Uterus (tissue), 2 donors: ENCODE measurements around the gene GOLGA8O.
"Not testable (repeated sequence)": the region's sequence is repeated elsewhere in the genome, so short reads cannot be mapped to it uniquely, and the experiment has no call there.

Experiments used
- POLR2A ChIP-seq, 2 donors: fragments of 450-650 bp; IDR thresholded peaks; one replicate each; pipeline ENCODE4 v1.6.1; 2016; ENCODE audit warnings: antibody characterized with exemption in 2 of 2, mild to moderate bottlenecking in 1 of 2, moderate library complexity in 1 of 2
- TF ChIP-seq, protein P1 (sequence below), 4 experiments: fragments of 200-600 bp in 2 of 4; fragments of 450-650 bp in 2 of 4; sonication (generic) in 2 of 4; IDR thresholded peaks; one replicate each; pipeline ENCODE4 v1.5.1; 2016 to 2019; ENCODE audit warnings: antibody characterized with exemption in 4 of 4, mild to moderate bottlenecking in 2 of 4, moderate library complexity in 1 of 4

DNA sequence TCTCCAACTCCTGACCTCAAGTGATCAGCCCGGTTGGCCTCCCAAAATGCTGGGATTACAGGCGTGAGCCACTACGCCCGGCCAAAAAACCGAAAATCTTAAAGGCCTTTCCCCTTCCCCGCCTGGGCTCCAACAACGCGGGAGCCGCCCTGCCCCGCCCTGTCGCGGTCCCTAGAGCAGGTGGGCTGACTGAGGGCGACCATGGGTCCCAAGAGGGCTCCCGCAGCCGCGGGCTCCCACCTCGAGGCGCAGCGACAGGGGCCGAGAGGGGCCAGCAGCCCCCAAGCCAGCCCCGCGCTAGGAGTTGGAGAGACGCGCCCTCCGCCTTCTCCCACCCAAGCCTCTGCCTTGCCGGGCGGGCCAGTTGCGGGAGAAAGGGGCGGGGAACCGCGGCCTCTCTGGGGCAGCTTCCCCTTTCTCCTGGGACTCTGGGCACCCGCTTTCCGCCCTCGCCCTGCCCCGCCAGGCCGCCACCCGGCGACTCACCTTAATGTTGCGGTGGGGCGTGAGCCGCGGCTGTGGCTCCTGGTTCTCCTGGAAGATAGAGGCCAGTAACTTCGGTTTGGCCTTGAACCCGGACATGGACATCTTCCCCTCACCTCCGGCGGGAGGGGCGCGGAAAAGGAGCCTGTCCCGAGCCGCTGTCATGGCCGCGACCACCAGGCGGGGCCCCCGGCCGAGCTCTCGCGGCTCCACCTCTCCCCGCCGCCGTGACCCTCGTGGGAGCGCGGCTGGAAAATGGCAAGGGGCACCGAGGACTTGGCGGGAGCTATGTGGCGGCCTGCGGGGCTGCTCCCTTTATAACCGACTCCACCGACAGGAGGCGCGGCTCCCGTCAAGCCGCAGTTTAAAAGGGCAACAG is 21.1 kb downstream of the GOLGA8O start:
- not testable (repeated sequence) for TF ChIP-seq POLR2A (IDR thresholded peaks at IDR 0.05)
- TF ChIP-seq, protein P1, sequence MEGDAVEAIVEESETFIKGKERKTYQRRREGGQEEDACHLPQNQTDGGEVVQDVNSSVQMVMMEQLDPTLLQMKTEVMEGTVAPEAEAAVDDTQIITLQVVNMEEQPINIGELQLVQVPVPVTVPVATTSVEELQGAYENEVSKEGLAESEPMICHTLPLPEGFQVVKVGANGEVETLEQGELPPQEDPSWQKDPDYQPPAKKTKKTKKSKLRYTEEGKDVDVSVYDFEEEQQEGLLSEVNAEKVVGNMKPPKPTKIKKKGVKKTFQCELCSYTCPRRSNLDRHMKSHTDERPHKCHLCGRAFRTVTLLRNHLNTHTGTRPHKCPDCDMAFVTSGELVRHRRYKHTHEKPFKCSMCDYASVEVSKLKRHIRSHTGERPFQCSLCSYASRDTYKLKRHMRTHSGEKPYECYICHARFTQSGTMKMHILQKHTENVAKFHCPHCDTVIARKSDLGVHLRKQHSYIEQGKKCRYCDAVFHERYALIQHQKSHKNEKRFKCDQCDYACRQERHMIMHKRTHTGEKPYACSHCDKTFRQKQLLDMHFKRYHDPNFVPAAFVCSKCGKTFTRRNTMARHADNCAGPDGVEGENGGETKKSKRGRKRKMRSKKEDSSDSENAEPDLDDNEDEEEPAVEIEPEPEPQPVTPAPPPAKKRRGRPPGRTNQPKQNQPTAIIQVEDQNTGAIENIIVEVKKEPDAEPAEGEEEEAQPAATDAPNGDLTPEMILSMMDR (IDR thresholded peaks at IDR 0.05): not testable (repeated sequence)
